Activated CD4-positive, alpha-beta T cell treated with anti-CD3 and anti-CD28 coated beads for 48 hours (primary cell): ENCODE results near the gene ADPRH.
A peak's percentile ranks its signal among the peaks of the same experiment; 100 is the strongest.

ENCODE experiments used
- DNase-seq: peaks from one replicate; pipeline ENCODE4 v3.0.0-alpha.2; 2020

The ADPRH gene

DNA sequence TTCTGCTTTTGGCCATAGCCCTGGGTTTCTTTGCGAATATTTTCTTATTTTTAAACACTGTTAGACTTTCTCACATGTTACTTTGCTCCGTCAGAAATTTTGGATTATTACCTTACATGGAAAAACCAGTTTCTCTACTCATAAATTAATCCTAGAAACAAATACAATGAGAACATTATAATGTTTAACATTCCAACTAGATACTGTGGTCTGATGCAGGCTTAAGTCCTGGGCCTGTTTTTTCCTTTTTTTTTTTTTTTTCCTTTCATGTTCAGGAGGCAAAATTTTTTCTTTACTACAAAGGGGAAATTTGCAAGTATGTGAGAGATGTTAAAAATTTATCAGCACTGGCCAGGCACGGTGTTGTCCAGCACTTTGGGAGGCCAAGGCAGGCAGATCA lies 52.2 kb downstream of the ADPRH start:
- DNase-seq = no peak

GRCh38 chr3:119632216-119632615 lies 52.9 kb downstream of the ADPRH start:
- DNase-seq = no peak

DNA sequence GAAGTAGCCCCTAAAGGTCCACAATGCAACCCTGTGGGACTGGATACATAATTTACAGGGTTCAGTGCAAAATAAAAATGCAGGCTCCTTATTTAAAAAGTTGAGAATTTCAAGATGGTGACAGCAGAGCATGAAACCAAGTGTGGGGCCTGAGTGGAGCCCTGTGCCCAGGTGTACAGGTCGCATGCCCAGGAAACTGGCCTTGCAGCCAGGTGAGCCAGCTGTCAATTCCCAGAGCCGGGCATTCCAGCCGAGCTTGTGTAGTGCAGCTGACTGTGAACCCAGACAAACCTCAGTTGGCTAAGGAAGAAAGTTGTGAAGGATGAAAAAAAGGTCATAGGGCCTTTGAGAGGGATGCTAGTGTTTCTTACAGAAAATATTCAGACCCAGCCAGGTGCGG lies 53.5 kb downstream of the ADPRH start:
- DNase-seq = no peak

- DNase-seq = no peak
Measured at GRCh38 chr3:119635719-119636118, 56.4 kb downstream of the ADPRH start.

- DNase-seq = no peak
Measured at GRCh38 chr3:119636249-119636648, 57.0 kb downstream of the ADPRH start.

GRCh38 chr3:119636891-119637611 lies 57.8 kb downstream of the ADPRH start:
- no peak for DNase-seq

DNA sequence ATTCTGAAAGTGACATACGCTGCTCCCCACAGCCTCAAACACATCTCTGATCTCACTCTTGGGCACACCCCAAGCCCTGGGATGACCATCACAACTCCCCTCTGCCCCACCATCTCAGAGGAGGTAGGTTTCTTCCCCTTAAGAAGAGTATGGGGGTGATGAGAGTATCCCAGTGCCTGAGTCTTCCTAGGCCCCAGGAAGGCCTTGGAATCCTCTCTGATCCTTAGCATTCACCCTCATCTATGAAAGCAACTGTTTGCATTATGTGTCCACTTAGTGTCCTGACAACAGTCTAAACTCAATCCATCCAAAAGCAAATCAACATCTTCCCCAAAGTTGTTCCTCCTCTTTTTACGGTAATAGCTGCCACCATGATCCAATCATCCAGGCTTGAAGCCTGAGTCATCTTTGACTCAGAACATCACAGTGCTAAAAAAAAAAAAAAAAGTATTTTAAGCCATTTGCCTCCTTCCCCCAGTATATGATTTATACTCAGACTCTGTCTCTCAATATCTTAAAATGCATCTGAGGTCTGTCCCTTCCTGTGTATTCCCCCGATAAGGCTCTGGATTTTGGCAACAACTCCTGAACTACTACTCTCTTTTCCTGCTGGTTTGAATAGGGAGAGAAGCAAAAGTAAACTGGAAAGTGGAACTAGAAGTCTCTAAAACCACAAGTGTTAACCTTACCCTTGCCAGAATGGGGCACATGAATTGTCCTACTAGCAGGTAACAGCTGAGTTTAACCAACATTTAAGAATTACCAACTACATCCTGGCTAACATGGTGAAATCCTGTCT lies 58.6 kb downstream of the ADPRH start:
- peak; percentile 9 for DNase-seq
